ENCODE data around the gene CRIP3.

The CRIP3 gene

DNA sequence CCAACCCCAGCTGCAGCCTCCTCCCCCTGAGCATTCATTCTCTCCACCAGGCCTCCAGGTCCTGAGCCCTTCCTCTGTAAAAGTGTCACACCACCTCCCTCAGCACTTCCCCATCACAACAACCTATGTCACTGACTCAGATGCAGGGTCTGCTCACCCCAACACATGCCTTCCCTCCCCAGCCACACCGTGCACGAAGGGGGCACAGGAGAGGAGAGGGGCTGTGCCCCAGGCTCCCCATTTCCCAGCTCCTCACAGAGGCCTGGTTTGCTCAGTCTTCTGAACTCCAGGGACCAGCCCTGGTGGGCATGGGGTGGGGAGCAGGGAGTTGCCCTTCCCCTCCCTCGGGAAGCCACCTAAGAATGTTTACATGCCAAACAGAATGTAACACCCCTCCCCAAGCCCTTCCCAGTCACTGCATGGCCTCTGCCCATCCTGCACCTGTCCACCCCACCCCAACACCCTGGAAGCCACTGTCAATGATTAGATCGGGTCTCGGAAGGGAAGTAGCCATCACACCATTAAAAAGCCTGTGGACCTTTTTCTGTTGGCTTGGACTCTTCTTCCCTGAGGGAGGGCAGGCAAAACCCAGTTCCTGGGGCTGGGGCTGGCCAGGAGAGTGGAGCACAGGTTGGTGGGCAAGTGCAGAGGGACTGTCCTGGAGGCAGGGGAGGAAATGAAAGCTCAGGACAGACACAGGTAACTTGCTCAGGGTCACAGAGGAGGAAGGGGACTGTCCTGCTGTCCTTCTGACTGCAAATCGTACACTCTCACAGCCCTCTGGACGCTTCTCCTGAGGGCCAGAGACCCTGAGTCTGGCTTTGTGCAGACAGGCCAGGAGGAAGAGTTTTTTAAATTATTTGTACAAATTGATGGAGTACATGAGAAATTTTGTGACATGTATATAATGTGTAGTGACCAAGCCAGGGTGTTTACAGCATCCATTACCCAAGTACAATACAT is 20.6 kb downstream of the CRIP3 start:
- no peak for DNase-seq (ENCODE audit: low spot score)

- DNase-seq (ENCODE audit: low spot score): no peak
Observed at GRCh38 chr6:43286980-43287716, 21.5 kb downstream of the CRIP3 start.

DNA sequence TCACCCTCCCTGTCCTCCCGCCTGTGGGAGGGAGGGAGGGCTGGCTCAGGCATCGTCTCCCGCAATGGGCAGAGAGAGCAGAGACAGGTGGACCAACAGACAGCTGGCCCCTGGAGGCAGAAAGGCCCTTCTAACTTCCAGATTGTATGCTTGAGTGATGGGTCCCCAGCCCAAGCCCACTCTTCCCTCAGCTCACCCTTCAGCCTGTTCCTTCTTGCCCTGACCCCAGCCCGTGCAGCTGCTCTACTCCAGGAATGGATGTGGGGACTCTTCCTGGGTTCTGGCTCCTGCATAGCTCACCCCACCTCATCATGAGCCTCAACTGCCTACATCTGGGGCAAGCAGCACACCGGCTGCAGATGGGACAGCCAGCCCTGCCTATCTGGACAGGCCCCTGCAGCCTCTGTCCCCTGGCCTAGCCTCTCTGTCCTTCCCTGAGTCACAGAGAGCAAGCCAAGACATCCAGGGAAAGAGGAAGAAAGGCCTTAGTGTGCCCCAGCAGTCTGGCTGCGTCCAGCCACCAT is 22.1 kb downstream of the CRIP3 start:
- no peak for DNase-seq (ENCODE audit: low spot score)

GRCh38 chr6:43285832-43286231 is 22.8 kb downstream of the CRIP3 start:
- no peak for DNase-seq (ENCODE audit: low spot score)

DNA sequence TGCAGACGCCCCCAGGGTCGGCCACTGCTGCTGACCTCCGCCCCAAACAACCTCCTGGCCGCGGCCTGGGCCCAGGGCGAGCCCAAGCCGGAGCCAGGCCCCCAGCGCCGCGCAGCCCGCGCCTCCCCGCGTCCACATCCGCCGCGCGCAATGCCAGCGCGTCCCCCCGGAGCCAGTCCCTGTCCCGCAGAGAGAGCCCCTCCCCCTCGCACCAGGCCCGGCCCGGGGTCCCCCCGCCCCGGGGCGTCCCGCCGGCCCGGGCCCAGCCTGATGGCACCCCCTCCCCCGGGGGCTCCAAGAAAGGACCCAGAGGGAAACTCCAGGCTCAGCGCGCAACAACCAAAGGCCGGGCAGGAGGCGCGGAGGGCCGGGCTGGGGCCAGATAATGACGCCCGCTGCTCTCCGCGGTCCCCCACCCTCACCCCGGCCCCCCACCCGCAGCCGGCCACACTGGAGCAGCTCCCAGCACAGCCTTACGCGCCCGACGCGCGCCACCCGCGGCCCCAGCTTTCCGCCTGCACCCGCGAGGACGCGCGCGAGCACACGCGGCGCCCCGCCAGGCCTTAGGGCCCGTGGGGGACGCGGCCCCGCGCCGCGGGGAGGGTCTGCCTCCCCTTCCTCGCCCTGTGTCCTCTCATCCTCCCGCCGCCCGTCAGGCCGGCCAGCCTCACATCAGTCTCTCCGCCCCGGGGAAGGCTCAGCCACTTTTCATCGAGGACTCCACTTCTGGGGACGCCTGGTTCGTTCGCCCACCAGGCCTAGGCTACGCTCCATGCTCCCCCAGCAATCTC is 23.4 kb downstream of the CRIP3 start:
- DNase-seq (ENCODE audit: low spot score): no peak

DNA sequence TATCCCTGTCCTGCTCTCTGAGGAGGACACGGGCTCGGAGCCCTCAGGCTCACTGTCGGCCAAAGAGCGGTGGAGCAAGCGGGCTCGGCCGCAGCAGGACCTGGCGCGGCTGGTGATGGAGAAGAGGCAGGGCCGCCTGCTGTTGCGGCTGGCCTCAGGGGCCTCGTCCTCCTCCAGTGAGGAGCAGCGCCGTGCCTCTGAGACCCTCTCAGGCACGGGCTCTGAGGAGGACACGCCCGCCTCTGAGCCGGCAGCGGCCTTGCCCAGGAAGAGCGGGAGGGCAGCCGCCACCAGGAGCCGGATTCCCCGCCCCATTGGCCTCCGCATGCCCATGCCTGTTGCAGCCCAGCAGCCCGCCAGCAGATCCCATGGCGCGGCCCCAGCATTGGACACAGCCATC is 24.7 kb downstream of the CRIP3 start:
- DNase-seq (ENCODE audit: low spot score): no peak

DNA sequence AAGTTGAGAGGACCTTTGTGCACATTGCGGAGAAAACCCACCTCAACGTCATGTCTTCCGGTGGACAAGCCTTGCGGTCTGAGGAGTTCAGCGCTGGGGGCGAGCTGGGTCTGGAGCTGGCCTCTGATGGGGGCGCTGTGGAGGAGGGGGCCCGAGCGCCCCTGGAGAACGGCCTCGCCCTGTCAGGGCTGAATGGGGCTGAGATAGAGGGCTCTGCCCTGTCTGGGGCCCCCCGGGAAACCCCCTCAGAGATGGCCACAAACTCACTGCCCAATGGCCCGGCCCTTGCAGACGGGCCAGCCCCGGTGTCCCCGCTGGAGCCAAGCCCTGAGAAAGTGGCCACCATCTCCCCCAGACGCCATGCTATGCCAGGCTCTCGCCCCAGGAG is 25.1 kb downstream of the CRIP3 start:
- no peak for DNase-seq (ENCODE audit: low spot score)

- no peak for DNase-seq (ENCODE audit: low spot score)
Observed at GRCh38 chr6:43282636-43283513, 25.8 kb downstream of the CRIP3 start.

GRCh38 chr6:43282060-43282459 is 26.6 kb downstream of the CRIP3 start:
- DNase-seq (ENCODE audit: low spot score): no peak

DNA sequence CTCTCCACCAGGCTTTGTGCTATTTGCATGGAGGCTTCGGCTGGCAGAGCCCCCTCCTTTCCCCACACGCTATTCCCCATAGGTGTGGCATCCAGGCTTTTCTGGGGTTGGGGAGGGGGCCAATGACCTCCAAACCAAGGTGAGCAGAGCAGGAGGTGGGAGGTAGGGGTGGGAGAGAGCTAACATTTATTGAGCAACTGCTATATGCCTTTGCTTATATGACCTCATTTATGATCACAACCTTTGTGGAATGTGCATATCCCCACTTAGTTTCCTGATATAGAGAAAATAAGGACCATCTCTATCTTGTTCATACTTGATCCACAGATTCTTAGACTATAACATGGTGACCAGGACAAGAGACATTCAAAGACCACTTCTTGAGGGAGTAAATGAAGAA is 28.4 kb downstream of the CRIP3 start:
- no peak for DNase-seq (ENCODE audit: low spot score)

- no peak for DNase-seq (ENCODE audit: low spot score)
Observed at GRCh38 chr6:43278524-43279078, 30.0 kb downstream of the CRIP3 start.

DNA sequence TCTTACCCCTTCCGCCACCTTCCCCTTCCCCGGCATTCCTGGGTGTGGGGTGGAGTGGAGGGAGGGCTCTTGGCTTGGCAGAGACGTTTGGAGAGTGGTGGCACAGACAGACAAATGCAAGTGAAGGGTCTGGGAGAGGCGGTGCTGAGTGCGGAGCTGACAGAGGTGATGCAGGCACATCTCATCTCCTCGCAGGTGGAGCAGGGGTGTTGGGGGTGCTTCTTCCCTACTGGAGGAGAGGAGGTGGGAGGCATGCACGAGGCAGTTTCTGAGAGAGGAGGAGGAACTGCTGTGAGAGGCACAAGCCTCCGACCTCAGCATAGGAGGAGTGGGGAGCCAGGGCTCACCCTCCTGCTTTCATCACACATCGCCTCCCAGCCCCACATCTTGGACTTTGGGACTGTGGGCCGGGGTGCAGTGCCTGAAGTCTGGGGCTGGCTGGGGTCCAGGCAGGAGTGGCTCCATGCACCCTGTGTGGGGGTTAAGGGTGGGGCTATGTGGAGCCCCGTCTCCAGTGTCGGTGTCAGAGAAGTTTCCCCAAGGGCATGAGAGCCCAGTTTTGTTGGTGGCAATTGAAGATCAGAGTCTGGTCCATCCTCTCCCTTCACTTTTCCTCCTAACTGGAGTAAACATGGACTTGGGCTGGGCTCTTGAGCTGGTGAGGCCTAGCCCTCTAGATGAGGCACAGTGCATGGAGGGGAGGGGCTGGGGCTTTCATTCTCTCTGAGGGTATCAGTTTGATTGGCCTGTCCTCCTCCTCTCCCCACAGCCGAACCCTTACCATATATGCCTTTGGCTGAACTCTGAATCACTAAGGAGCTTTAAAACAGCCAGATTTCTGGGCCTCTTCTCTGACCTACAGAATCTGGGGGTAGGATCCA is 30.7 kb downstream of the CRIP3 start:
- DNase-seq (ENCODE audit: low spot score): no peak

- DNase-seq (ENCODE audit: low spot score): no peak
Observed at GRCh38 chr6:43277306-43277642, 31.4 kb downstream of the CRIP3 start.

DNA sequence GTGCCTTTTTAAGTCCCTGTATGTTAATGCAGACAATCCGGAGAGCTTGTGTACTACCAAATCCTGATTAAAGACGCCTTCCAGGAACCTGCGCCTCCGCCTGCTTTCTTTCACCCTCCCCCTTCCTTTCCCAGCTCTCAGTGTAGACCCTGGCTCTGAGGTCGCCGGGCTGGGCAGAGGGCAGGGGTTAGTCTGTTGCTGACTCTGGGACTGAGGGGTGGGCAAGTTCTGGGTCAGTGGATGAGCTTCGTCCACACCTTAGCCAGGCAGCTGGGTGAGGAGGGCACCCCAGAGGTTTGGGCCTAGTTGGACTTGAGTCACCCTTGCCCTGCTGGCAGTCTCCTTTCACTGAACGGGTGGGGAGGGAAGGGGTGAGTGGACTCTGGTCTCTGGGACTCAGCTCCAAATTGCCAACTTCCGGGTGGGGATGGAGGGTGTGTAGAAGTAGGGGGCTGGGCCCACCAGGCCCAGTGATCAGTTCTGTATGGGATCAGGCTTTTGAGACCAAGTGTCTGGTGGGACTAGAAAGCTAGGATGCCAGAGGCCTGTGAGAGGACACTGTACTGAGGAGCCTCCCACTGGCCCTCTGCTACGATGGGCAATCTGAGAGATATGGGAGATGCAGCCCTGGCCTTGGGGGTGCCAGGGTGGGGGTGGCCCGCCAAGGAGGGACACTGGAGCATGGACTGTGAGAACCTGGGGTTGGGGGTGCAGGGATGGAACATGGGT is 31.9 kb downstream of the CRIP3 start:
- DNase-seq (ENCODE audit: low spot score): no peak

DNA sequence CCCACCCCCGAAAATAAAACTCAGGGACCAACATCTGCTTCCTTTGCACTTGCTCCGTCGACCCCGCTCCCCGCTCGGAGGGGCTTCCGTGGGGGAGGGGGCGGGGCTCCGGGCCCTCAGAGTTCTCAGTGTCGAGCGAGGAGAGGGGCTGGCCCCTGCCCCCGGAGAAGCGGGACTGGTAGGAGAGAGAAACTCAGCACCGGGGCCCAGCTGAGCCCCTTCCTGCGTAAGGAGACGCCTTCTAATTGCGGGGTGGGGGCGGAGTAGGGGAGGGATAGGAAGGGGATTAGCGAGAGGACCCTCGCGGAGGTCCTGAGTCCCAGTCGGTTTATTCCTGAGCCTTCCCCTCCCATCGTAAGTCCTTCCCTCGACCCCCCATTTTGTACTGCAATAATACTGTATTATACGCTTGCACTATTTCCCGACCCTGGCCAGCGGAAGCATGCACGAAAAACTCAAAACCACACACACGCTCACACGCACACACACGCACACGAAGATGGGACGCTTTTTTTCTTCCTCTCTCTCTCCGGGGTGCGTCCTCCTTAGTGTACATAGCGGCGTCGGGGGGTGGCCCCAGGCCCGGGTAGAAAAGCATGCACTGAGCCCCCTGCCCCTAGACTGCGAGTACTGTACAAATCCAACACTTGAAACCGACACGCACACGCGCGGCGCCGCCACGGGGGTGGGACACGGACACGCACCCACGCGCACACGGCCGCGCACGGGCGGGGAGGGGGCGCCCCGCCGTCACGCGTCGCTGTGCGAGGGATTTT is 32.6 kb downstream of the CRIP3 start:
- no peak for DNase-seq (ENCODE audit: low spot score)

- DNase-seq (ENCODE audit: low spot score): no peak
Observed at GRCh38 chr6:43274916-43275597, 33.6 kb downstream of the CRIP3 start.

DNA sequence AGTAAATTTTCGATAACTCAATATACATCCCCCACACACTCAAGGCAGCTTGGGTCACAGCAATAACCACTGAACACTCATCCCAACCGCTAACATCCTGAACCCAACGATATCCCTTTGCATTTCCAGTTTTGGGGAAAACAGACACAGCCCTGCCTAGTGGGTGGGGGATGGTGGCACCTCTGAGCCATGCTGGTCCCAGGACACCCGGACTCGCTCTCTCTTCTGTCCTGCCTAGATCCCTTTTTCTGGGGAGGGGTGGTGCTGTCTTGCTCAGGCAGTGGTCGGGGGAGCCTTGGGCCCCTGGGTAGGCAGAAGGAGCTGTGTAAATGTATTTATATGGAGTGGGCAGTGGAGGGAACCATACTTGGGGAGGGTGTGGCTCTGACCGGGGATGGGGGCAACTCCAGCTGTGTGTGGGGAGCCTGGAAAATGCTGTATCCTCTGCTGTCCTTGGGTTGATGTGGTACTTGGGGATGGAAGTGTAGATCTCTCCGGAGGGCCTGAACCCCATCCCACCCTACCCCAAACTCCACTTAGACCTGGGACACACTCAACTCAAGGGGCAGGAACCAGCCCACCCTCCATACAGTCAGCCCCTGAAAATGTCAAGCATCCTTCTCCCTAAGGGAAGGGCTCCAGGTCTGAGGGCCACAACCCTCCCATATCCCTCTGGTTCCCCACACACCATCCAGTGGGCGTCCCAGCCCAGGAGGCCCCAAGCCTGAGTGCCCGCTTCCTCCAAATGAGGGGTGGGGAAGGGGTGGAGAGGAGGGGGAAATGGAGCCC is 34.3 kb downstream of the CRIP3 start:
- DNase-seq (ENCODE audit: low spot score): no peak

Data from cerebellar cortex (tissue), 1 donor.